A549 (cell line): Measurements from ENCODE around the gene GBGT1. TPM values are rescaled to one million over a fixed set of nuclear protein-coding genes. Genes with fewer than 3 reads are reported as not detected.

ENCODE experiments used
- ATAC-seq, 2 experiments: fragments of 200-7000 bp in 1 of 2; fragments of >200 bp in 1 of 2; cut with Nextera tagmentation in 1 of 2; cut with Tn5 transposase in 1 of 2; 3 replicates each; pipeline versions ENCODE4 v1.8.0 to v1.9.1; 2018 to 2020; ENCODE audit warnings: mild to moderate bottlenecking in 1 of 2, moderate library complexity in 1 of 2
- CTCF ChIA-PET: fragments of 300-600 bp; sonication (Branson Sonifier 250); formaldehyde crosslinking; extraction: SDS; loops from one replicate; lab custom pipeline; 2021; ENCODE audit warnings: antibody characterized with exemption, inconsistent platforms; lab: Yijun Ruan, JAX
- POLR2A ChIA-PET: fragments of 350-600 bp; formaldehyde crosslinking; extraction: SDS; loops from one replicate; lab custom pipeline; 2021; ENCODE audit warnings: antibody characterized with exemption, inconsistent platforms; lab: Yijun Ruan, JAX
- DNase-seq, 2 experiments: peaks; one replicate each; pipeline versions ENCODE4 v3.0.0 to v3.0.0-alpha.2; 2011 to 2016; ENCODE audit warnings: low read depth in 1 of 2, low spot score in 1 of 2
- FAIRE-seq: peaks from 2 replicates; lab custom pipeline; 2011; peaks lifted over from hg19 to GRCh38; lab: Jason Lieb, UNC
- H3K27ac ChIP-seq, 2 experiments: fragments of >200 bp; sonication (Bioruptor Twin); formaldehyde crosslinking; 3 replicates each; pipeline ENCODE4 v1.5.1; 2016 to 2017
- H3K4me1 ChIP-seq: fragments of >200 bp; sonication (Bioruptor Twin); formaldehyde crosslinking; 3 replicates; pipeline ENCODE4 v1.6.1; 2016
- H3K4me2 ChIP-seq: fragments of >200 bp; sonication (Bioruptor Twin); formaldehyde crosslinking; 3 replicates; pipeline ENCODE4 v1.6.1; 2016
- H3K4me3 ChIP-seq: fragments of >200 bp; sonication (Bioruptor Twin); formaldehyde crosslinking; 3 replicates; pipeline ENCODE4 v1.5.1; 2016
- H3K9me3 ChIP-seq: fragments of >200 bp; sonication (Bioruptor Twin); formaldehyde crosslinking; 3 replicates; pipeline ENCODE4 v1.6.1; 2016
- BHLHE40 ChIP-seq: IDR thresholded peaks from 2 replicates; pipeline ENCODE4 v1.6.1; 2012; ENCODE audit warnings: low read depth, low read length, inconsistent platforms
- CBX8 ChIP-seq: fragments of 200-600 bp; sonication (generic); IDR thresholded peaks from 2 replicates; pipeline ENCODE4 v1.6.1; 2016
- FOSB ChIP-seq: fragments of 250-450 bp; sonication (Bioruptor Pico); IDR thresholded peaks from 2 replicates; pipeline ENCODE4 v1.5.0; 2020; ENCODE audit warnings: mild to moderate bottlenecking, moderate library complexity
- FOXS1 ChIP-seq: fragments of 250-450 bp; sonication (Bioruptor Pico); IDR thresholded peaks from 2 replicates; pipeline ENCODE4 v1.5.0; 2020; ENCODE audit warnings: mild to moderate bottlenecking, moderate library complexity
- HDAC2 ChIP-seq: fragments of 200-600 bp; sonication (generic); IDR thresholded peaks from 2 replicates; pipeline ENCODE4 v1.6.1; 2016
- HOXB13 ChIP-seq: fragments of 250-450 bp; sonication (Bioruptor Pico); IDR thresholded peaks from 2 replicates; pipeline ENCODE4 v1.5.0; 2020; ENCODE audit warnings: low read depth, mild to moderate bottlenecking, moderate library complexity
- HOXB5 ChIP-seq: fragments of 250-450 bp; sonication (Bioruptor Pico); IDR thresholded peaks from 2 replicates; pipeline ENCODE4 v1.5.0; 2020; ENCODE audit warnings: mild to moderate bottlenecking, moderate library complexity
- JUNB ChIP-seq: fragments of >200 bp; sonication (Bioruptor Twin); formaldehyde crosslinking; IDR thresholded peaks from 2 replicates; pipeline ENCODE4 v1.6.1; 2016
- KDM1A ChIP-seq: fragments of 200-600 bp; sonication (generic); IDR thresholded peaks from 2 replicates; pipeline ENCODE4 v1.6.1; 2016; ENCODE audit warnings: low read depth, mild to moderate bottlenecking
- MAFK ChIP-seq: fragments of 450-650 bp; IDR thresholded peaks from 2 replicates; pipeline ENCODE4 v1.6.1; 2014; ENCODE audit not compliant: partially characterized antibody
- MYC ChIP-seq: IDR thresholded peaks from 2 replicates; pipeline ENCODE4 v1.6.1; 2012; ENCODE audit warnings: mild to moderate bottlenecking, inconsistent platforms, low read length, improper control_type of control experiment, borderline replicate concordance
- NPAS2 ChIP-seq: fragments of 250-450 bp; sonication (Bioruptor Pico); IDR thresholded peaks from 2 replicates; pipeline ENCODE4 v1.8.0; 2022; ENCODE audit warnings: mild to moderate bottlenecking, moderate library complexity, borderline replicate concordance
- NR3C1 ChIP-seq: fragments of >200 bp; sonication (Bioruptor Twin); formaldehyde crosslinking; IDR thresholded peaks from 3 replicates; pipeline ENCODE4 v1.6.1; 2017
- PHF8 ChIP-seq: fragments of 200-600 bp; sonication (generic); IDR thresholded peaks from 2 replicates; pipeline ENCODE4 v1.6.1; 2016; ENCODE audit warnings: low read depth, mild to moderate bottlenecking, antibody characterized with exemption, moderate library complexity, borderline replicate concordance
- RCOR1 ChIP-seq: fragments of 150-350 bp; IDR thresholded peaks from 2 replicates; pipeline ENCODE4 v1.6.1; 2014; ENCODE audit warnings: antibody characterized with exemption, low read length, low read depth
- TP53 ChIP-seq: fragments of 250-450 bp; sonication (Bioruptor Pico); IDR thresholded peaks from 2 replicates; pipeline ENCODE4 v1.5.0; 2021; ENCODE audit warnings: mild to moderate bottlenecking, moderate library complexity
- ZC3H11A ChIP-seq: fragments of 450-650 bp; IDR thresholded peaks from 2 replicates; pipeline ENCODE4 v1.6.1; 2014; ENCODE audit warnings: antibody characterized with exemption, mild to moderate bottlenecking
- ZFP36 ChIP-seq: fragments of 450-650 bp; IDR thresholded peaks from 2 replicates; pipeline ENCODE4 v1.6.1; 2014; ENCODE audit warnings: borderline replicate concordance; ENCODE audit not compliant: partially characterized antibody
- WGBS: methylation state at CpG from one replicate; pipeline ENCODE4 v1.1.6; 2017; ENCODE audit errors: missing lambda C conversion rate; 5-methylcytosine and 5-hydroxymethylcytosine counted together
- polyA plus RNA-seq, 4 experiments: library from polyadenylated mRNA; depleted of rRNA in 3 of 4; stranded (reverse); fragments of >200 nt; fragmentation: RNase III in 1 of 4; extraction: RNeasy Plus Mini Kit Qiagen cat#74134 plus additional on column Dnase treatment in 1 of 4; gene quantifications; 2 replicates in 3 of 4; 3 replicates in 1 of 4; pipeline ENCODE4 v1.2.3, GENCODE V29; 2011 to 2017
- TF ChIP-seq, protein P1 (sequence below): fragments of >200 bp; sonication (Bioruptor Twin); formaldehyde crosslinking; IDR thresholded peaks from 2 replicates; pipeline ENCODE4 v1.6.1; 2016
- TF ChIP-seq, protein P2 (sequence below): fragments of 450-650 bp; IDR thresholded peaks from 2 replicates; pipeline ENCODE4 v1.6.1; 2014; ENCODE audit warnings: antibody characterized with exemption
- TF ChIP-seq, protein P3 (sequence below): fragments of 200-600 bp; sonication (generic); IDR thresholded peaks from 2 replicates; pipeline ENCODE4 v1.6.1; 2016; ENCODE audit warnings: antibody characterized with exemption, mild to moderate bottlenecking, moderate library complexity

Gene GBGT1
- polyA plus RNA-seq, 2 of the 4 experiments (the other 2 are of a cell fraction): 1.7 to 2.4 TPM

DNA sequence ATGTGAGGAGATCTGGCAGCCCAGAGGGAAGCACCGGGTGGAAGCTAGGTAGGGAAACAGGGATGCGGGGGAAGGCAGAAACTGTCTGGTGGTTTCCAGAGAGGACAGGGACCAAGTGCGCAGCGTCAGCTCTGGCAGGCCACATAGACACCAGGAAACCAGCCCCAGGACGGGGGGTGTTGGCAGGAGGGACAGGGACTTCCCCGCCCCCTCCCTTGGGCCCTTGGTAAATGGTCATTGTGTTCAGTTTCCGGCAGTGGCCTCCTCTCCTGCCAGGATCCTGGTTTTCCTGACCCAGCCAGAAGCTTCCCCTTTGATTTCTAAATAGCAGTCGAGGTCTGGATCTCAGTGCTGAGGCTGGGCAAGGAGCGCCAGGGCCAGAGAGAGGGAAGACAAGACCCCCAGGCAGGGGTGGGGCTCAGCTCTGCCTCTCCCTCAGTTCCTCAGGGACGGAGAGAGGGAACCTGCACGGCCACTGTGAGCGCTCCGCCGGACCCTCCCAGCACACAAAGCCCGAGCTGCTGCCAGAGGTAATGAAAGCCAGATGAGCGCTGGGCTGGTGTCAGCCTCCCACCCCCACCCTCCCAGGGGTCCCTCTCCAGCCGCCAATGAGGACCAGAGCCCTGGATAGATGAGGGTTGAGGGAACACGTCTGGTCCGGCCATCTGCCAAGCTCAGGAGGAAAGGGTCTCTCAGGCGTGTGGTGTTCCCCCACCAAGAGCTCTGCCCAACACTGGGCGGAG is 44.4 kb downstream of the GBGT1 start:
- H3K4me2 ChIP-seq: peak overlapping the region; percentile 100; the same call in 1 of the 3 replicates
- no peak for TF ChIP-seq ZFP36
- TF ChIP-seq HDAC2: no peak
- TF ChIP-seq, protein P1, sequence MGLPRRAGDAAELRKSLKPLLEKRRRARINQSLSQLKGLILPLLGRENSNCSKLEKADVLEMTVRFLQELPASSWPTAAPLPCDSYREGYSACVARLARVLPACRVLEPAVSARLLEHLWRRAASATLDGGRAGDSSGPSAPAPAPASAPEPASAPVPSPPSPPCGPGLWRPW: no peak
- TF ChIP-seq FOXS1 (CRISPR knock-in tag): no peak
- no peak for TF ChIP-seq HOXB13 (CRISPR knock-in tag)
- TF ChIP-seq ZC3H11A: no peak
- no peak for TF ChIP-seq TP53 (CRISPR knock-in tag)
- TF ChIP-seq PHF8: no peak
- TF ChIP-seq MAFK: no peak
- no peak for TF ChIP-seq FOSB
- TF ChIP-seq RCOR1: no peak
- TF ChIP-seq CBX8: no peak
- TF ChIP-seq, protein P2, sequence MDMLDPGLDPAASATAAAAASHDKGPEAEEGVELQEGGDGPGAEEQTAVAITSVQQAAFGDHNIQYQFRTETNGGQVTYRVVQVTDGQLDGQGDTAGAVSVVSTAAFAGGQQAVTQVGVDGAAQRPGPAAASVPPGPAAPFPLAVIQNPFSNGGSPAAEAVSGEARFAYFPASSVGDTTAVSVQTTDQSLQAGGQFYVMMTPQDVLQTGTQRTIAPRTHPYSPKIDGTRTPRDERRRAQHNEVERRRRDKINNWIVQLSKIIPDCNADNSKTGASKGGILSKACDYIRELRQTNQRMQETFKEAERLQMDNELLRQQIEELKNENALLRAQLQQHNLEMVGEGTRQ: no peak
- no peak for TF ChIP-seq NPAS2 (CRISPR knock-in tag)
- no peak for TF ChIP-seq MYC
- no peak for TF ChIP-seq BHLHE40
- no peak for TF ChIP-seq JUNB
- TF ChIP-seq KDM1A: no peak
- no peak for TF ChIP-seq HOXB5
- TF ChIP-seq, protein P3, sequence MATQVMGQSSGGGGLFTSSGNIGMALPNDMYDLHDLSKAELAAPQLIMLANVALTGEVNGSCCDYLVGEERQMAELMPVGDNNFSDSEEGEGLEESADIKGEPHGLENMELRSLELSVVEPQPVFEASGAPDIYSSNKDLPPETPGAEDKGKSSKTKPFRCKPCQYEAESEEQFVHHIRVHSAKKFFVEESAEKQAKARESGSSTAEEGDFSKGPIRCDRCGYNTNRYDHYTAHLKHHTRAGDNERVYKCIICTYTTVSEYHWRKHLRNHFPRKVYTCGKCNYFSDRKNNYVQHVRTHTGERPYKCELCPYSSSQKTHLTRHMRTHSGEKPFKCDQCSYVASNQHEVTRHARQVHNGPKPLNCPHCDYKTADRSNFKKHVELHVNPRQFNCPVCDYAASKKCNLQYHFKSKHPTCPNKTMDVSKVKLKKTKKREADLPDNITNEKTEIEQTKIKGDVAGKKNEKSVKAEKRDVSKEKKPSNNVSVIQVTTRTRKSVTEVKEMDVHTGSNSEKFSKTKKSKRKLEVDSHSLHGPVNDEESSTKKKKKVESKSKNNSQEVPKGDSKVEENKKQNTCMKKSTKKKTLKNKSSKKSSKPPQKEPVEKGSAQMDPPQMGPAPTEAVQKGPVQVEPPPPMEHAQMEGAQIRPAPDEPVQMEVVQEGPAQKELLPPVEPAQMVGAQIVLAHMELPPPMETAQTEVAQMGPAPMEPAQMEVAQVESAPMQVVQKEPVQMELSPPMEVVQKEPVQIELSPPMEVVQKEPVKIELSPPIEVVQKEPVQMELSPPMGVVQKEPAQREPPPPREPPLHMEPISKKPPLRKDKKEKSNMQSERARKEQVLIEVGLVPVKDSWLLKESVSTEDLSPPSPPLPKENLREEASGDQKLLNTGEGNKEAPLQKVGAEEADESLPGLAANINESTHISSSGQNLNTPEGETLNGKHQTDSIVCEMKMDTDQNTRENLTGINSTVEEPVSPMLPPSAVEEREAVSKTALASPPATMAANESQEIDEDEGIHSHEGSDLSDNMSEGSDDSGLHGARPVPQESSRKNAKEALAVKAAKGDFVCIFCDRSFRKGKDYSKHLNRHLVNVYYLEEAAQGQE: no peak
- ChIA-PET CTCF (interaction anchor here (0.8 to 30.3 kb wide), 8 partner anchors 12 to 141 kb away, joined by 3 to 1284 read pairs (median 4); no protein-coding TSS in a partner anchor), POLR2A (interaction anchor here (0.8 to 2.0 kb wide), 2 partner anchors 30 to 89 kb away, joined by 4 to 8 read pairs; partner anchors contain the start of gene GTF3C5)
- no peak overlapping the region for H3K4me3 ChIP-seq
- WGBS: 92% methylated on average over 16 of the region's 21 CpGs
- FAIRE-seq (no peak), ATAC-seq (no peak), DNase-seq (no peak)
- peaks cover 22% of the 10 kb centered on the region for H3K4me1 ChIP-seq
- no peaks in the 10 kb centered on the region for H3K9me3 ChIP-seq
- H3K27ac ChIP-seq: no peak overlapping the region; a peak in 1 of 6 replicates

DNA sequence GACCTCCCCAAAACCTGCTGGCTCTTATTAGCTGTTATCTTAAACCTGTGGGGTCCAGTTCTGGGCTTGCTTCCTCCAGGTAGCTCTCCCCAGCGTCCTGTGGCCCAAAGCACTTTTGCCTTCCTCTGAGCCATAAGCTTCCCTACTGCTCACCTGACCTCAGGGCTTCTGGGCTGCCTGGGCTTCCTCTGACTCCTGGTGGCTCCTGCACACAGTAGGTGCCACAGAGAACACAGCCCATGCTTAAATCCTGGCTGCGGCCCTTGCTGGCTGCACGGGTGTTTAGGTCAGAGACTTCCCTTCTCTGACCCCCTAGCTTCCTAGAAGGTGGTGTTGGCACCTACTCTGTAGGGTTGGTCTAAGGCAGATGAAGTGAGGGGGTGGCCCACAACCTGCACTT is 45.1 kb downstream of the GBGT1 start:
- ATAC-seq (no peak), DNase-seq (no peak), FAIRE-seq (no peak)
- POLR2A ChIA-PET: no interaction called here
- Histone ChIP-seq H3K4me1 (peaks cover 23% of the 10 kb centered on the region), H3K4me2 (no peak overlapping the region), H3K27ac (no peak overlapping the region), H3K9me3 (no peaks in the 10 kb centered on the region), H3K4me3 (no peak overlapping the region)
- CTCF ChIA-PET: interaction anchor here (0.8 to 30.3 kb wide), 6 partner anchors 12 to 97 kb away, joined by 3 to 1284 read pairs (median 23); no protein-coding TSS in a partner anchor
- 93% methylated on average over 3 of the region's 3 CpGs for WGBS
- no peak for TF ChIP-seq HOXB13 (CRISPR knock-in tag)
- TF ChIP-seq NR3C1: no peak
- no peak for TF ChIP-seq ZFP36
- no peak for TF ChIP-seq NPAS2 (CRISPR knock-in tag)
